Mesendoderm (in vitro differentiated cells): ENCODE results near the gene FBXO8.

ENCODE experiments used
- DNase-seq: peaks from one replicate; pipeline ENCODE4 v3.0.0; 2013
- H2AK5ac ChIP-seq: 2 replicates; pipeline ENCODE4 v1.6.1; 2013; ENCODE audit warnings: low read length, inconsistent platforms
- H2BK120ac ChIP-seq: 2 replicates; pipeline ENCODE4 v1.6.1; 2013; ENCODE audit warnings: low read depth, mild to moderate bottlenecking, low read length, moderate library complexity, mixed read lengths
- H2BK15ac ChIP-seq: replicated peaks from 2 replicates; pipeline ENCODE4 v1.6.1; 2013; ENCODE audit warnings: low read depth, mild to moderate bottlenecking, moderate library complexity
- H2BK5ac ChIP-seq: 2 replicates; pipeline ENCODE4 v1.6.1; 2013; ENCODE audit warnings: low read length, inconsistent platforms
- H3K18ac ChIP-seq: 2 replicates; pipeline ENCODE4 v1.6.1; 2013; ENCODE audit warnings: mild to moderate bottlenecking, low read length, mixed read lengths
- H3K23ac ChIP-seq: one replicate; pipeline ENCODE4 v1.6.1; 2013; ENCODE audit warnings: low read length
- H3K27ac ChIP-seq: 2 replicates; pipeline ENCODE4 v1.5.1; 2013; ENCODE audit warnings: low read depth, mild to moderate bottlenecking, inconsistent platforms, low read length, moderate library complexity
- H3K27me3 ChIP-seq: 2 replicates; pipeline ENCODE4 v1.6.1; 2013; ENCODE audit warnings: low read length, control low read depth, mild to moderate bottlenecking, inconsistent platforms; ENCODE audit not compliant: insufficient read depth, poor library complexity
- H3K36me3 ChIP-seq: 2 replicates; pipeline ENCODE4 v1.6.1; 2013; ENCODE audit warnings: low read length, inconsistent platforms; ENCODE audit not compliant: control insufficient read depth, insufficient read depth
- H3K4ac ChIP-seq: one replicate; pipeline ENCODE4 v1.6.1; 2013; ENCODE audit warnings: low read depth, mild to moderate bottlenecking, low read length, moderate library complexity
- H3K4me1 ChIP-seq: 2 replicates; pipeline ENCODE4 v1.6.1; 2013; ENCODE audit warnings: low read depth, low read length, inconsistent platforms; ENCODE audit not compliant: control insufficient read depth
- H3K4me2 ChIP-seq: 2 replicates; pipeline ENCODE4 v1.6.1; 2013; ENCODE audit warnings: low read length
- H3K4me3 ChIP-seq: 2 replicates; pipeline ENCODE4 v1.5.1; 2013; ENCODE audit warnings: mild to moderate bottlenecking, low read length
- H3K56ac ChIP-seq: one replicate; pipeline ENCODE4 v1.6.1; 2013; ENCODE audit warnings: low read length
- H3K79me1 ChIP-seq: 2 replicates; pipeline ENCODE4 v1.6.1; 2013; ENCODE audit warnings: low read length, inconsistent platforms
- H3K79me2 ChIP-seq: 2 replicates; pipeline ENCODE4 v1.6.1; 2013; ENCODE audit warnings: mild to moderate bottlenecking, low read length; ENCODE audit not compliant: control insufficient read depth, insufficient read depth
- H3K9ac ChIP-seq: 2 replicates; pipeline ENCODE4 v1.6.1; 2013; ENCODE audit warnings: low read length, inconsistent platforms
- H4K5ac ChIP-seq: one replicate; pipeline ENCODE4 v1.6.1; 2013; ENCODE audit warnings: low read length
- H4K8ac ChIP-seq: one replicate; pipeline ENCODE4 v1.6.1; 2013; ENCODE audit warnings: low read depth, mild to moderate bottlenecking, control low read depth, low read length, moderate library complexity
- WGBS: extraction: QIAGEN DNeasy Blood & Tissue Kit; methylation state at CpG from one replicate; pipeline ENCODE4 v1.1.7; 2013; ENCODE audit warnings: low lambda C conversion rate, missing lambda C conversion rate; ENCODE audit not compliant: insufficient coverage; ENCODE audit errors: extremely low coverage; 5-methylcytosine and 5-hydroxymethylcytosine counted together

FBXO8 gene

DNA sequence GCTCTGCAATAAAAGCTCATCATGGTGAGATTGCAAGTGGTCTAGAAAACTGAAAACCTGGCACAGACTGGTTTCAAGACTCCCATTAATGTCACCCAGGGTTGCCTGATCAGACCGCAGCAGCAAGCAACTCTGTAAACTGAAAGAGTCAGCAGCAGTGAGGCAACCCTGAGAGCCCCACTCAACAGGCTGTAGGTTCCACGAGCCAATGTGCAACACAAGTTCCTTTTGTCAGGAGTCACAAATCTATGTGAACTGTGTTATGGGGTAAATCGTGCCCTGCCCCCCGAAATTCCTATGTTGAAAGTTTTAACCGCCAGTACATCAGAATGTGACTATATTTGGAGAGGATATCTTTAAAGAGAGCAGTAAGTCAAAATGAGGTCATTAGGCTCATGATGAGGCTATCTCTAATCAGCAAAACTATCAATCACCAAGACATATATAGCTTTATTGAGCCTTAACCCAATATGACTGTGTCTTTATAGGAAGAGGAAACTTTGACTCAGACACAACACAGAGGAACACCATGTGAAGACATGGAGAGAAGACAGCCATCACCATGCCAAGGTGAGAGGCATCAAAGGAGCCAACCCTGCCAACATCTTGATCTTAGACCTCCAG, 94.0 kb downstream of the FBXO8 start:
- no peak overlapping the region for H2BK120ac ChIP-seq
- no peak overlapping the region for H2BK5ac ChIP-seq
- H3K56ac ChIP-seq: no peak overlapping the region
- H4K8ac ChIP-seq: no peak overlapping the region
- H3K36me3 ChIP-seq: no peaks in the 10 kb centered on the region
- DNase-seq: no peak
- H3K79me2 ChIP-seq: no peaks in the 10 kb centered on the region
- no peak overlapping the region for H2BK15ac ChIP-seq
- no peak overlapping the region for H2AK5ac ChIP-seq
- no CpG with 5 or more reads among the region's 5 CpGs for WGBS
- no peak overlapping the region for H3K18ac ChIP-seq
- no peaks in the 10 kb centered on the region for H3K4me1 ChIP-seq
- no peaks in the 10 kb centered on the region for H3K27me3 ChIP-seq
- H3K27ac ChIP-seq: no peak overlapping the region
- no peak overlapping the region for H3K9ac ChIP-seq
- H3K4me2 ChIP-seq: no peak overlapping the region
- no peak overlapping the region for H3K4ac ChIP-seq
- H3K79me1 ChIP-seq: no peaks in the 10 kb centered on the region
- H3K4me3 ChIP-seq: no peak overlapping the region
- H3K23ac ChIP-seq: no peak overlapping the region
- no peak overlapping the region for H4K5ac ChIP-seq
